HG03521 (cell line): ENCODE results near the gene LRRC37A.
"Not testable (repeated sequence)": the region's sequence is repeated elsewhere in the genome, so short reads cannot be mapped to it uniquely, and the experiment has no call there.

Source experiments
- ATAC-seq: cut with Tn5 transposase; IDR thresholded peaks from one replicate; pipeline ENCODE4 v1.9.1; 2021; ENCODE audit warnings: mild to moderate bottlenecking, moderate library complexity; ENCODE audit not compliant: unreplicated experiment

LRRC37A gene

GRCh38 chr17:46294831-46295230 lies at the start of gene LRRC37A:
Gene LRRC37A, plus strand, starts transcription at chr17:46295131. Its CDS starts 3 bp downstream, at chr17:46295134.
- not testable (repeated sequence) for ATAC-seq

- ATAC-seq, result not testable (repeated sequence)
Measured at GRCh38 chr17:46249153-46249552, 45.8 kb upstream of the LRRC37A start.

GRCh38 chr17:46252804-46253203 lies 42.1 kb upstream of the LRRC37A start:
- ATAC-seq, result not testable (repeated sequence)

GRCh38 chr17:46253722-46254121 lies 41.2 kb upstream of the LRRC37A start:
- not testable (repeated sequence) for ATAC-seq

GRCh38 chr17:46254215-46254614 lies 40.7 kb upstream of the LRRC37A start:
- not testable (repeated sequence) for ATAC-seq

GRCh38 chr17:46256369-46256768 lies 38.6 kb upstream of the LRRC37A start:
- not testable (repeated sequence) for ATAC-seq

- ATAC-seq, result not testable (repeated sequence)
Measured at GRCh38 chr17:46259845-46260661, 34.9 kb upstream of the LRRC37A start.

GRCh38 chr17:46262271-46262670 lies 32.7 kb upstream of the LRRC37A start:
- ATAC-seq, result no peak

- no peak for ATAC-seq
Measured at GRCh38 chr17:46264456-46265198, 30.3 kb upstream of the LRRC37A start.

GRCh38 chr17:46266063-46266655 lies 28.8 kb upstream of the LRRC37A start:
- not testable (repeated sequence) for ATAC-seq

- ATAC-seq, result peak; percentile 80
Measured at GRCh38 chr17:46266656-46267544, 28.0 kb upstream of the LRRC37A start.

- no peak for ATAC-seq
Measured at GRCh38 chr17:46270032-46270431, 24.9 kb upstream of the LRRC37A start.

GRCh38 chr17:46273541-46274236 lies 21.2 kb upstream of the LRRC37A start:
- no peak for ATAC-seq

GRCh38 chr17:46274238-46274637 lies 20.7 kb upstream of the LRRC37A start:
- no peak for ATAC-seq

- ATAC-seq, result not testable (repeated sequence)
Measured at GRCh38 chr17:46276728-46277479, 18.0 kb upstream of the LRRC37A start.

- not testable (repeated sequence) for ATAC-seq
Measured at GRCh38 chr17:46281336-46281735, 13.6 kb upstream of the LRRC37A start.

GRCh38 chr17:46282635-46283034 lies 12.3 kb upstream of the LRRC37A start:
- not testable (repeated sequence) for ATAC-seq

GRCh38 chr17:46284467-46284866 lies 10.5 kb upstream of the LRRC37A start:
- not testable (repeated sequence) for ATAC-seq

GRCh38 chr17:46285500-46285899 lies 9.4 kb upstream of the LRRC37A start:
- not testable (repeated sequence) for ATAC-seq
